Stimulated activated CD4-positive, alpha-beta T cell treated with anti-CD3 and anti-CD28 coated beads, TNF-alpha, amount 100 ng/mL, for 4 hours (primary cell): Measurements from ENCODE around the gene ANKRD49.
A peak's percentile ranks its signal among the peaks of the same experiment; 100 is the strongest.
"Not testable (repeated sequence)": the region's sequence is repeated elsewhere in the genome, so short reads cannot be mapped to it uniquely, and the experiment has no call there.

Source experiments
- DNase-seq, 3 experiments: peaks; one replicate each; pipeline ENCODE4 v3.0.0-alpha.2; 2020; ENCODE audit warnings: low read depth in 3 of 3

Gene ANKRD49

GRCh38 chr11:94493281-94494125 is at the start of gene ANKRD49, which contains the start of gene MRE11:
Gene ANKRD49, plus strand, starts transcription at chr11:94493984. Its CDS starts 2,710 bp downstream, at chr11:94496694.
Gene MRE11, minus strand, starts transcription at chr11:94493844. Its CDS starts 1,043 bp downstream, at chr11:94492801.
- peak; percentile 81 to 94 (median 92) for DNase-seq

GRCh38 chr11:94445641-94446040 is 48.1 kb upstream of the ANKRD49 start:
- DNase-seq = no peak

GRCh38 chr11:94447149-94447548 is 46.6 kb upstream of the ANKRD49 start:
- no peak for DNase-seq

- no peak for DNase-seq
Observed at GRCh38 chr11:94449029-94449428, 44.8 kb upstream of the ANKRD49 start.

GRCh38 chr11:94449437-94449836 is 44.3 kb upstream of the ANKRD49 start:
- no peak for DNase-seq

GRCh38 chr11:94450048-94450447 is 43.7 kb upstream of the ANKRD49 start:
- DNase-seq = no peak

GRCh38 chr11:94452988-94453387 is 40.8 kb upstream of the ANKRD49 start:
- DNase-seq = no peak

- no peak for DNase-seq
Observed at GRCh38 chr11:94454301-94454700, 39.5 kb upstream of the ANKRD49 start.

GRCh38 chr11:94455861-94456260 is 37.9 kb upstream of the ANKRD49 start:
- no peak for DNase-seq

- no peak for DNase-seq
Observed at GRCh38 chr11:94457118-94458029, 36.4 kb upstream of the ANKRD49 start.

- DNase-seq = no peak
Observed at GRCh38 chr11:94459576-94459975, 34.2 kb upstream of the ANKRD49 start.

- no peak for DNase-seq
Observed at GRCh38 chr11:94469416-94469815, 24.4 kb upstream of the ANKRD49 start.

- no peak for DNase-seq
Observed at GRCh38 chr11:94472916-94473799, 20.6 kb upstream of the ANKRD49 start.

- DNase-seq = no peak
Observed at GRCh38 chr11:94477624-94478023, 16.2 kb upstream of the ANKRD49 start.

GRCh38 chr11:94481342-94481741 is 12.4 kb upstream of the ANKRD49 start:
- DNase-seq = no peak

GRCh38 chr11:94486068-94486467 is 7.7 kb upstream of the ANKRD49 start:
- DNase-seq = no peak

GRCh38 chr11:94494126-94494680 is 419 bp downstream of the ANKRD49 start:
- DNase-seq = no peak

GRCh38 chr11:94500181-94500580 is 6.4 kb downstream of the ANKRD49 start:
- DNase-seq = no peak

- no peak for DNase-seq
Observed at GRCh38 chr11:94501522-94501921, 7.7 kb downstream of the ANKRD49 start.

- no peak for DNase-seq
Observed at GRCh38 chr11:94504689-94505293, 11.0 kb downstream of the ANKRD49 start.

- not testable (repeated sequence) for DNase-seq
Observed at GRCh38 chr11:94506513-94506912, 12.7 kb downstream of the ANKRD49 start.
